ENCODE measurements around the gene JAKMIP1. TPM values are rescaled to one million over a fixed set of nuclear protein-coding genes. Genes with fewer than 3 reads are reported as not detected.

The JAKMIP1 gene
- total RNA-seq, 1 donor from 2014 or later, result not detected

GRCh38 chr4:6012200-6012599, 188.1 kb downstream of the JAKMIP1 start:
- TF ChIP-seq, protein P1, sequence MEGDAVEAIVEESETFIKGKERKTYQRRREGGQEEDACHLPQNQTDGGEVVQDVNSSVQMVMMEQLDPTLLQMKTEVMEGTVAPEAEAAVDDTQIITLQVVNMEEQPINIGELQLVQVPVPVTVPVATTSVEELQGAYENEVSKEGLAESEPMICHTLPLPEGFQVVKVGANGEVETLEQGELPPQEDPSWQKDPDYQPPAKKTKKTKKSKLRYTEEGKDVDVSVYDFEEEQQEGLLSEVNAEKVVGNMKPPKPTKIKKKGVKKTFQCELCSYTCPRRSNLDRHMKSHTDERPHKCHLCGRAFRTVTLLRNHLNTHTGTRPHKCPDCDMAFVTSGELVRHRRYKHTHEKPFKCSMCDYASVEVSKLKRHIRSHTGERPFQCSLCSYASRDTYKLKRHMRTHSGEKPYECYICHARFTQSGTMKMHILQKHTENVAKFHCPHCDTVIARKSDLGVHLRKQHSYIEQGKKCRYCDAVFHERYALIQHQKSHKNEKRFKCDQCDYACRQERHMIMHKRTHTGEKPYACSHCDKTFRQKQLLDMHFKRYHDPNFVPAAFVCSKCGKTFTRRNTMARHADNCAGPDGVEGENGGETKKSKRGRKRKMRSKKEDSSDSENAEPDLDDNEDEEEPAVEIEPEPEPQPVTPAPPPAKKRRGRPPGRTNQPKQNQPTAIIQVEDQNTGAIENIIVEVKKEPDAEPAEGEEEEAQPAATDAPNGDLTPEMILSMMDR (IDR thresholded peaks at IDR 0.05; ENCODE audit: unreplicated experiment), result no peak
- Mint-ChIP-seq H3K9me3 (ENCODE audit: unreplicated experiment) (no peaks in the 10 kb centered on the region), H3K4me3 (ENCODE audit: unreplicated experiment) (no peak overlapping the region), H3K4me1 (ENCODE audit: unreplicated experiment) (peaks cover 10% of the 10 kb centered on the region), H3K27ac (ENCODE audit: unreplicated experiment) (no peak overlapping the region), H3K27me3 (ENCODE audit: unreplicated experiment) (peaks cover 11% of the 10 kb centered on the region), H3K36me3 (ENCODE audit: low read depth, unreplicated experiment) (no peaks in the 10 kb centered on the region)
- DNase-seq (ENCODE audit: low spot score), result no peak

GRCh38 chr4:6011686-6012085, 188.7 kb downstream of the JAKMIP1 start:
- no peaks in the 10 kb centered on the region for H3K9me3 Mint-ChIP-seq (ENCODE audit: unreplicated experiment)
- peaks cover 13% of the 10 kb centered on the region for H3K27me3 Mint-ChIP-seq (ENCODE audit: unreplicated experiment)
- DNase-seq (ENCODE audit: low spot score), result no peak
- peaks cover 10% of the 10 kb centered on the region for H3K4me1 Mint-ChIP-seq (ENCODE audit: unreplicated experiment)
- TF ChIP-seq, protein P1 (IDR thresholded peaks at IDR 0.05; ENCODE audit: unreplicated experiment), result no peak
- no peak overlapping the region for H3K4me3 Mint-ChIP-seq (ENCODE audit: unreplicated experiment)
- no peaks in the 10 kb centered on the region for H3K36me3 Mint-ChIP-seq (ENCODE audit: low read depth, unreplicated experiment)
- H3K27ac Mint-ChIP-seq (ENCODE audit: unreplicated experiment), result no peak overlapping the region

- Mint-ChIP-seq H3K4me1 (ENCODE audit: unreplicated experiment) (peaks cover 10% of the 10 kb centered on the region), H3K27me3 (ENCODE audit: unreplicated experiment) (peaks cover 17% of the 10 kb centered on the region), H3K36me3 (ENCODE audit: low read depth, unreplicated experiment) (no peaks in the 10 kb centered on the region), H3K27ac (ENCODE audit: unreplicated experiment) (peak overlapping the region; percentile 62), H3K4me3 (ENCODE audit: unreplicated experiment) (no peak overlapping the region), H3K9me3 (ENCODE audit: unreplicated experiment) (no peaks in the 10 kb centered on the region)
- TF ChIP-seq, protein P1 (IDR thresholded peaks at IDR 0.05; ENCODE audit: unreplicated experiment), result no peak
- DNase-seq (ENCODE audit: low spot score), result no peak
Observed at GRCh38 chr4:6011271-6011671, 189.1 kb downstream of the JAKMIP1 start.

DNA sequence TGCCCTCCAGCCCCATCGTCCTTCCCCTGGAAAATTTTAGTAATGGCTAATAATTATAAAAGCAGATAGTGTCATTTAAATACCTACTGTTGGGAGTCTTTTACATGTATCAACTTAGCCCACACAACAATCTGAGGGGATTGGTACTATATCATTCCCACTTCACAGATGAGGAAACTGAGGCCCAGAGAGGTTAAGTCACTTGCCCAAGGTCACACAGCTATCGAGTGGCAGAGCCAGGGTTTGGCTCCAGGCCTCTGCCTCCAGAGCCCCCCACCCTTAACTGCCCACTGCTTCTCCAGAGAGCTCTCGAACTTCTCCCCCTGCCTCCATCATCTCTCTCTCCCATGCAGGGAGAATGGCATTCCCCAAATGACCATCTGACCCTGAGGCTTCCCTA, 189.6 kb downstream of the JAKMIP1 start:
- TF ChIP-seq, protein P1 (IDR thresholded peaks at IDR 0.05; ENCODE audit: unreplicated experiment), result no peak
- Mint-ChIP-seq H3K4me3 (ENCODE audit: unreplicated experiment) (no peak overlapping the region), H3K4me1 (ENCODE audit: unreplicated experiment) (peaks cover 10% of the 10 kb centered on the region), H3K9me3 (ENCODE audit: unreplicated experiment) (no peaks in the 10 kb centered on the region), H3K36me3 (ENCODE audit: low read depth, unreplicated experiment) (no peaks in the 10 kb centered on the region), H3K27ac (ENCODE audit: unreplicated experiment) (peak overlapping the region; percentile 62), H3K27me3 (ENCODE audit: unreplicated experiment) (peaks cover 17% of the 10 kb centered on the region)
- DNase-seq (ENCODE audit: low spot score), result no peak

DNA sequence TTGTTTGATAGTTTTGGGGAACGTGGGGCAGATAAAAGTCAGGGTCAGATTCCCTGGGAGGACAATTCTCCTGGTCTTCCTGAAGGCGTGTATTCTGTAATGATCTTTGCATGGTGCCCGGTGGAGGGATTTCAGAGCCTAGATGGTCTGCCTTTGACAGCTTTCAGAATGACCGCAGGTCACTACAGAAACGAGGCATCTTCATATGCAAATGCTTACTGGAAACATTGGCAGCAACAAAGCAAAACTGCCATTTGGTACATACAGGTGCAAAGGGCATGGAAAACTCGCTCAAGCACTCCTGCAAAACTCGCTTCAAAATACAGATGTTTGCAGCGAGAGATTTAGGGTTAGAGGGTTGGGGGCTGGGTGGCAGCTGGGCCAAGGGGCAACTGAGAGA, 190.9 kb downstream of the JAKMIP1 start:
- no peak overlapping the region for H3K27ac Mint-ChIP-seq (ENCODE audit: unreplicated experiment)
- H3K4me3 Mint-ChIP-seq (ENCODE audit: unreplicated experiment), result no peak overlapping the region
- H3K27me3 Mint-ChIP-seq (ENCODE audit: unreplicated experiment), result peaks cover 17% of the 10 kb centered on the region
- peaks cover 10% of the 10 kb centered on the region for H3K4me1 Mint-ChIP-seq (ENCODE audit: unreplicated experiment)
- H3K9me3 Mint-ChIP-seq (ENCODE audit: unreplicated experiment), result no peaks in the 10 kb centered on the region
- TF ChIP-seq, protein P1 (IDR thresholded peaks at IDR 0.05; ENCODE audit: unreplicated experiment), result no peak
- no peak for DNase-seq (ENCODE audit: low spot score)
- no peaks in the 10 kb centered on the region for H3K36me3 Mint-ChIP-seq (ENCODE audit: low read depth, unreplicated experiment)
